ENCODE results near the gene CDC20.
A peak's percentile ranks its signal among the peaks of the same experiment; 100 is the strongest.
"Not testable (repeated sequence)": the region's sequence is repeated elsewhere in the genome, so short reads cannot be mapped to it uniquely, and the experiment has no call there.

Gene CDC20

GRCh38 chr1:43386676-43387075 lies 27.9 kb downstream of the CDC20 start:
- DNase-seq, result no peak

- no peak for DNase-seq
Measured at GRCh38 chr1:43387976-43388599, 29.3 kb downstream of the CDC20 start.

GRCh38 chr1:43388613-43389012 lies 29.8 kb downstream of the CDC20 start:
- no peak for DNase-seq

GRCh38 chr1:43389326-43390313 lies 30.8 kb downstream of the CDC20 start, which contains the start of the genes MED8 and SZT2:
TSS of gene MED8 (minus strand) at chr1:43389800. CDS start at chr1:43389764, 36 bp downstream.
TSS of gene SZT2 (plus strand) at chr1:43389899. CDS start at chr1:43389969, 70 bp downstream.
- DNase-seq, result peak; percentile 86 to 91

- DNase-seq, result no peak
Measured at GRCh38 chr1:43392702-43393101, 33.9 kb downstream of the CDC20 start.

GRCh38 chr1:43395523-43395922 lies 36.7 kb downstream of the CDC20 start:
- DNase-seq, result no peak

GRCh38 chr1:43396059-43396458 lies 37.3 kb downstream of the CDC20 start:
- no peak for DNase-seq

GRCh38 chr1:43398227-43398626 lies 39.4 kb downstream of the CDC20 start:
- DNase-seq, result no peak

- not testable (repeated sequence) for DNase-seq
Measured at GRCh38 chr1:43400441-43400840, 41.7 kb downstream of the CDC20 start.

GRCh38 chr1:43402089-43402865 lies 43.5 kb downstream of the CDC20 start:
- no peak for DNase-seq

GRCh38 chr1:43404353-43404752 lies 45.6 kb downstream of the CDC20 start:
- no peak for DNase-seq

GRCh38 chr1:43405219-43405875 lies 46.6 kb downstream of the CDC20 start:
- no peak for DNase-seq

GRCh38 chr1:43405876-43406234 lies 47.1 kb downstream of the CDC20 start:
- no peak for DNase-seq

GRCh38 chr1:43410571-43410970 lies 51.8 kb downstream of the CDC20 start:
- no peak for DNase-seq

All from stimulated activated CD4-positive, alpha-beta T cell treated with anti-CD3 and anti-CD28 coated beads, Interleukin-4, amount 100 ng/mL, for 4 hours (primary cell).